ENCODE data around the gene MRPS7. TPM values are rescaled to one million over a fixed set of nuclear protein-coding genes. Genes with fewer than 3 reads are reported as not detected.

MRPS7 gene
- total and polyA plus RNA-seq, 9 of the 15 experiments (the other 6 are each of a cell fraction or from before 2014, with no cell fraction given): 107 to 244 (median 132) TPM

GRCh38 chr17:75273977-75274708 lies 12.5 kb downstream of the MRPS7 start (continued):
- no peak for TF ChIP-seq DEAF1 (CRISPR knock-in tag; IDR thresholded peaks at IDR 0.05)
- TF ChIP-seq PTBP1 (IDR thresholded peaks at IDR 0.05; ENCODE audit: low read depth, low read length): no peak
- TF ChIP-seq ZNF280B (CRISPR knock-in tag; IDR thresholded peaks at IDR 0.05): no peak
- no peak for TF ChIP-seq ZBTB2 (IDR thresholded peaks at IDR 0.05)
- no peak for TF ChIP-seq BDP1 (IDR thresholded peaks at IDR 0.05; ENCODE audit: insufficient read depth, insufficient read length)
- no peak for TF ChIP-seq BRF1 (IDR thresholded peaks at IDR 0.05; ENCODE audit: borderline replicate concordance, extremely low read depth, insufficient read length)
- peak; percentile 29; the same call in 1 of the 2 replicates for TF ChIP-seq USF1 (CRISPR knock-in tag; IDR thresholded peaks at IDR 0.05)
- TF ChIP-seq MTA1 (IDR thresholded peaks at IDR 0.05; ENCODE audit: borderline replicate concordance): no peak
- no peak for TF ChIP-seq SNAPC5 (CRISPR knock-in tag; IDR thresholded peaks at IDR 0.05)
- TF ChIP-seq RAD51 (IDR thresholded peaks at IDR 0.05; ENCODE audit: borderline replicate concordance, low read depth): no peak
- TF ChIP-seq HMGXB4 (CRISPR knock-in tag; IDR thresholded peaks at IDR 0.05): no peak
- TF ChIP-seq JUND (IDR thresholded peaks at IDR 0.05; ENCODE audit: borderline replicate concordance, low read depth, low read length): 0 out of 2 replicates have a peak, but pooled peaks have one; percentile 34
- TF ChIP-seq JUND (tag; IDR thresholded peaks at IDR 0.05; ENCODE audit: borderline replicate concordance, low read depth, low read length): no peak
- no peak for TF ChIP-seq BCLAF1 (IDR thresholded peaks at IDR 0.05; ENCODE audit: borderline replicate concordance in 1 of 2, control insufficient read depth in 1 of 2, low read depth in 2 of 2, low read length in 1 of 2)
- no peak for TF ChIP-seq MYNN (IDR thresholded peaks at IDR 0.05)
- no peak for TF ChIP-seq MYNN (CRISPR knock-in tag; IDR thresholded peaks at IDR 0.05)
- TF ChIP-seq NFRKB (IDR thresholded peaks at IDR 0.05; ENCODE audit: low read depth): no peak

Measured in K562 (cell line).